Measurements from ENCODE around the gene RPIA. TPM values are rescaled to one million over a fixed set of nuclear protein-coding genes. Genes with fewer than 3 reads are reported as not detected.
"Not testable (repeated sequence)": the region's sequence is repeated elsewhere in the genome, so short reads cannot be mapped to it uniquely, and the experiment has no call there.

RPIA gene
- 21.7 TPM for total RNA-seq

DNA sequence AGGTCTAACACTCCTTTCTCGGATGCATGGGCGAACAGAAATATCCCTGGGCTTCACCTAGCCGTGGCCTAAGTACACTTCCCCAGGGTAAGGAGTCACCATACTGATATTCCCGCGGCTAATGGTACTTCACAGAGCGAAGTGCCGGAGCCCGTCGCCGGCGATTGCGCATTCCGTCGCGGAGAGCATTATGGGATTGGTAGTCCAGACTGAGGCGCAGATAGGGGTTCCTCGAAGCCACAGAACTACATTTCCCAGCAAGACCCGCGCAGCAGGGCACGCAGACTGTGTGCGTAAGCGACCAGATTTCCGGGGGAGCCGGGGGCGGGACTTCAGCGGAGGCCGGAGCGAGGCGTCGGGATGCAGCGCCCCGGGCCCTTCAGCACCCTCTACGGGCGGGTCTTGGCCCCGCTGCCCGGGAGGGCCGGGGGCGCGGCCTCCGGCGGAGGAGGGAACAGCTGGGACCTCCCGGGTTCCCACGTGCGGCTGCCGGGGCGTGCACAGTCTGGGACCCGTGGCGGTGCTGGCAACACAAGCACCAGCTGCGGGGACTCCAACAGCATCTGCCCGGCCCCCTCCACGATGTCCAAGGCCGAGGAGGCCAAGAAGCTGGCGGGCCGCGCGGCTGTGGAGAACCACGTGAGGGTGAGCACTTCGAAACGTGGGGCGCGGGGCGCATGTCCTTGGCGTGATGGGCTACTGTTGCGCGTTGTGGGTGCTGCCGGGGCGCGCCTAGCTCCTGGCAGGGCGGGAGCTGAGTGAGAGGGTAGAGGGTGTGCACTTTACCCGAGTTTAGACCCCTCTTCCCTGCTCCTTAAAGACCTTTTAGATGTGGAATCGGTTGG lies at the start of gene RPIA:
Gene RPIA (plus strand): TSS at position 335 of the 845 bp plus-strand sequence. CDS start 26 bp downstream, at position 361.
- peak; percentile 99 for DNase-seq (ENCODE audit: low spot score)

- no peak for DNase-seq (ENCODE audit: low spot score)
Observed at GRCh38 chr2:88642278-88642677, 49.2 kb upstream of the RPIA start.

- not testable (repeated sequence) for DNase-seq (ENCODE audit: low spot score)
Observed at GRCh38 chr2:88645291-88645882, 46.1 kb upstream of the RPIA start.

GRCh38 chr2:88651646-88652045 lies 39.8 kb upstream of the RPIA start:
- no peak for DNase-seq (ENCODE audit: low spot score)

GRCh38 chr2:88654714-88655113 lies 36.8 kb upstream of the RPIA start:
- no peak for DNase-seq (ENCODE audit: low spot score)

DNA sequence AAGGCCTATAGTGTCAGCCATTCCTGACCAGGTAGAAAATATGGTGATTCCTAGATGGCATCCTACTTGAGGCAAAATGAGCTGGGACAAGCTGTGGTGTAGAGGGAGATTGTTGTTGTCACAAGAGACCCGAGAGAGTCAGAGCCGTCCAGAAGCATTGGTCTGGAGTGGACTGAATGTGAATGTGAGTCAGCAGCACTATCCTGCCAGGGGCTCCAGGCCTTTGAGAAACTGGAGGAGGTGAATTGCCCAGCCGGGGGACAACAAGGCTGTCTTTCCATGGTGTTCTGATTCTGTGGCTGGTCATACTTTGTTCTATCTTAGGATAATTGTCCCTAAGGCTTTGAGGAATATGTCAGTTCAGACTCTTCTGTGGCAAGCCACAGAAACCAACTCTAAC lies 34.8 kb upstream of the RPIA start:
- no peak for DNase-seq (ENCODE audit: low spot score)

GRCh38 chr2:88657131-88657530 lies 34.3 kb upstream of the RPIA start:
- no peak for DNase-seq (ENCODE audit: low spot score)

DNA sequence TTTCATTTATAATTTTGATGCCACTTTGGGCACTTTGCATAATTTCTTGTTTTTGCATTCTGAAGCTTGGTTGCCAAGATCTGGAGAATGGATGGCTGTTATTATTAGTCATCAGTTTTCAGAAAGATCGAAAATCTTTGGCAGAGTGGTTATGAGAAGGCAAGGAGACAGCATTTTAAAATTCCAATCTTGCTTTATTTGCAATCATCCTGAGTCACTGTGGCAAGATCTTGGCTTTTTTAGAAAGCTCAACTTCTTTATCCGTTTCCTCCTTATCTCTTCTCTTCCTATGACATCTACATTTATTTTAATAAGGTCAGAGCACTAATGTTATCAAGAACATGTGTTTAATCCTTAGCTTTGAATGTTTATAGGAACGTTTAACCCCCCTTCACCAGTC lies 33.1 kb upstream of the RPIA start:
- no peak for DNase-seq (ENCODE audit: low spot score)

- no peak for DNase-seq (ENCODE audit: low spot score)
Observed at GRCh38 chr2:88658881-88659537, 32.5 kb upstream of the RPIA start.

- no peak for DNase-seq (ENCODE audit: low spot score)
Observed at GRCh38 chr2:88659538-88659915, 31.9 kb upstream of the RPIA start.

GRCh38 chr2:88660622-88661021 lies 30.9 kb upstream of the RPIA start:
- DNase-seq (ENCODE audit: low spot score), result no peak

GRCh38 chr2:88666576-88666975 lies 24.9 kb upstream of the RPIA start:
- DNase-seq (ENCODE audit: low spot score), result no peak

DNA sequence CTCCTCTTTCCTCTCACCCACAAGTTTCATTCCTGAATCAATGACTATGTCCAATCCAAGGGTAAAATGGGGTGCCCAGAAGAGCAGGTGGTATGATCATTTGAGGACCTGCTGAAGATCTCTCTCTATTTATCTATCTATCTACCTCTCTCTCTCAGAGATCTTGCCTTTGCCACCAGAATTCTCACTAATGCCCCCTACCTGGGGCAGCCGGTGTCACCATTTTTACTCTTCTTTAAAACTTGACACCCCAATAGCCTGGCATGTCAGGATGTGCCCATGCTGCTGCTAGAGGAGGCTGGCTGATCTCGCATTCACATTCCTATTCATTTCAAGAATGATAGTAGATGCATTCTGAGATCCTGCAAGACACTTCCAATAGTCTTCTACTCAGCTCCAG lies 24.3 kb upstream of the RPIA start:
- no peak for DNase-seq (ENCODE audit: low spot score)

DNA sequence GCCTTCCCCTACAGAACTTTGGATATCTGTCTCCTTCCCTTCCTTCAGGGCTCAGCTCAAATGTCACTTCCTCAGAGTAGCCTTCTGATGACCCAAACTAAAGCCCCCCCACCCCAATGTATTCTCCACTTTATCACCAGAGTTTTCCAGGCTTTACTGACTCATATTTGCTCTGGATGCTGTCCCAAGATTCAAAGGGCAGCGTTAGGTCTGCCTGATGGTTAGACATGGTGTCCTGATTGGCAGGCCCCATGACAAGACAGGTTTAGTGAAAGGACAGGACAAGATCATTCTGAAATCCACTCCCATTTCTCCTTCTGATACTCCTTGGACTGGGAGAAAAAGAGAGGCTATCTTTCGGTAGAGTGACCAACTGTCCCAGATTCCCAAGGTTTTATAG lies 22.6 kb upstream of the RPIA start:
- no peak for DNase-seq (ENCODE audit: low spot score)

- no peak for DNase-seq (ENCODE audit: low spot score)
Observed at GRCh38 chr2:88669482-88670214, 21.8 kb upstream of the RPIA start.

GRCh38 chr2:88671786-88672427 lies 19.6 kb upstream of the RPIA start:
- DNase-seq (ENCODE audit: low spot score), result no peak

- DNase-seq (ENCODE audit: low spot score), result no peak
Observed at GRCh38 chr2:88673363-88673762, 18.1 kb upstream of the RPIA start.

DNA sequence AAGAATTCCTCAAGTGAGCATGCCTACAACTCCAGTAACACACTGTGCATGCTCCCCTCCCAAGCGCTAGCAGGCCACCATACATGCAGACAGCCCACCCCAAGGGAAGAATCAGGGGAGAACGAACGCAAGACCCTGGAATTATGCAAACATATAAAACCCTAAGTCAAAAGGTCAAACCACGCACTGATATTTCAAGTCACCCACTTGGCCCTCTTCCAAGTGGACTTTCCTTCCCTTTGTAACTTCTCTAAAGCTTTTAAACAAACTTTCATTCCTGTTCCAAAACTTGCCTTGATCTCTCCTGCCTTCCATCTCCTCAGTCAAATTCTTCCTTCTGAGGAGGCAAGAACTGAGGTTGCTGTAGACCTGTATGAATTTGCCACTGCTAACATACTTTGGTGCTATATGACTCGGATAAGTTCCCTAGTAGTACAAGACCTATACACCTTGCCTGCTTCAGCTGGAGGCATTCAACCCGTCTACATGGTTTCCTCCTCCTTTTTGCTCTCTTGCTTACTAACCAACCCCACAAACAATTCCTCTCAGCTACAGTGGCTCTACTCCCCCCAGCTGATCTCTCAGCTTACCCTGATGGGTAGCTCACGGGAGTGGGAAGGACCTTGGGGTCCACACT lies 11.1 kb upstream of the RPIA start:
- no peak for DNase-seq (ENCODE audit: low spot score)

DNA sequence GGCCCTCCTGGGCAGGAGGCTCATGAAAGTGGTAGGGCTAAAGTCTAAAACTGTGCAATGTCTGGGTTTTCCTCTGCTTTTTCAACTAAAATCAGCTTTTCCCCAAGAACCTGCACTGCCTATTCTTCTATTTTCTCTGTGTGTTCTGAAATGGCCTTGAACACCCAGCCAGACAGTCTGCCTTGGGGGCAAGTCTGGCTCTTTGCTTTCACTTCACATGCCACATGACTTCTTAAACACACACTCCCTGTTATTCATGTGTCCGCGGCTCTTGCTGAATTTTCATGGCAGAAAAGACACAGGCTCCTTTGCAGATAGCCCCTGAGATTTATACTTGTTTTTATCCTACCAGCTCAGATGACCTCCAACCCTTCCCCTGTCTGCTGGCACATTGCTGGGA lies 10.6 kb upstream of the RPIA start:
- no peak for DNase-seq (ENCODE audit: low spot score)

DNA sequence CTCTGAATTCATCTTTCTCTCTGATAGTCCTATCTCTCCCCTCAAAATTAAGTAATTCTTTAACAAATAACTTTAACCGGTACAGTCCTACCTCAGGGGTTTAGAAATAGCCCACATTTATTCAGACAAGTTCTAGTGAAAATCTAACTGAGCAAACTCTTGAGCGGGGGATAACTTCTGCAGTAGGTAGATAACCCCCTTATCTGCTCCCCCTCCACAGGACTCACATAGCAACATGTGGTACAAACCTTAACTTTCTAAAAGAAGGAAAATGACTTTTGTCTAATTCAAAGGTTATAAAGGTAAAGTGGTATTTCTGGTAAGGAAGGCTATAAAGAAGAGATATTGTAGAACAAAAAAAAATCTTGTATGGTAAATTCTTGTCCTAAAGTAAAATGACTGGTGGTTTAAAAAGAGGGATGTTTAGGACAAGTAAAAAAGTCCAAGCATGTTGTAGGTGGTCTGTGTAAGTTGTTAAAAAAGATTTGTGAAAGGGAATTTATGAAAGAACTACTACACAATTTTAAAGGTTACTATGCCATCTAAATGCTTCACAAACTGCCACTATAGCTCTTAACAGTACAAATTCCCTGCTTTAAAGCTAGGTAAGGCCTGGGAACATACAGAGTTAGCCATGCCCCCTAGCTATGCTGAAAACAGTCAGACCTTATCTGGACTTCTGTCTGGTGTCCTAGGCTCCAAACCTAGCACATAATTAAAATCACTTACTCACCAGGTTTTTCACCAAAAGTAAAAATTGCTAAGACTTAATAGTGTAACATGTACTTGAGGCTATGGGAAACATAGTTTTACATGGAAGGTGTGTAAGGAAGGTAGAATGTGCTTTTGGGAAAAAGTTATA lies 8.1 kb upstream of the RPIA start:
- DNase-seq (ENCODE audit: low spot score), result no peak

Data from ureter (tissue), 1 donor.